ENCODE results near the gene CES3. TPM values are rescaled to one million over a fixed set of nuclear protein-coding genes. Genes with fewer than 3 reads are reported as not detected.
A peak's percentile ranks its signal among the peaks of the same experiment; 100 is the strongest.
"Not testable (repeated sequence)": the region's sequence is repeated elsewhere in the genome, so short reads cannot be mapped to it uniquely, and the experiment has no call there.

The CES3 gene
- total RNA-seq, 1 donor from 2014 or later, result 0.62 TPM

GRCh38 chr16:66958857-66959703, 2.0 kb upstream of the CES3 start:
- no peak for DNase-seq (ENCODE audit: low spot score)
- intact Hi-C loops (cut with DNase I), result no loop called here

DNA sequence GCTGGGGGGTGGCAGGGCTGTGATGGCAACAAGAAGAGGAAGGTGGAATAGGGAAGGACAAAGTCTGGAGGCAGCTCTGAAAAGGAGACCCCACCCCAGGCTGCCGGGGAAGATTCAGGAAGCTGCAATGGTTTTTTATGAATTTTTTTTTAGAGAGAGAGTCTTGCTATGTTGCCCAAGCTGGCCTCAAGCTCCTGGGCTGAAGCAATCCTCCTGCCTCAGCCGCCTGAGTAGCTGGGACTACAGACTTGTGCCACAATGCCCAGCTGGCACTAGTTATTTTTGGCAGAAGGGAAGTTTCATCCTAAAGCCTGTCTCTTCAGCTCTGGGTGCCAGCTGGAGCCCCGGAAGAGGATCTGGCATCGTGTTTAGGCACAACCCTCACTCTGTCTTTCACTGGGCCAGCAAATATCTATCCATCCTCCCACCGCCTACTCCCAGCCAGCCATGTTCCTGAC, 1.3 kb upstream of the CES3 start:
- DNase-seq (ENCODE audit: low spot score), result no peak
- intact Hi-C loops (cut with DNase I), result no loop called here

- intact Hi-C loops (cut with DNase I), result no loop called here
These were observed 796 bp upstream of the CES3 start for GRCh38 chr16:66960270-66960669.

GRCh38 chr16:66961914-66962313, 848 bp downstream of the CES3 start:
- intact Hi-C loops (cut with DNase I), result no loop called here
- DNase-seq (ENCODE audit: low spot score), result no peak

More at GRCh38 chr16:66960270-66960669, 796 bp upstream of the CES3 start:
- no peak for DNase-seq (ENCODE audit: low spot score)

DNA sequence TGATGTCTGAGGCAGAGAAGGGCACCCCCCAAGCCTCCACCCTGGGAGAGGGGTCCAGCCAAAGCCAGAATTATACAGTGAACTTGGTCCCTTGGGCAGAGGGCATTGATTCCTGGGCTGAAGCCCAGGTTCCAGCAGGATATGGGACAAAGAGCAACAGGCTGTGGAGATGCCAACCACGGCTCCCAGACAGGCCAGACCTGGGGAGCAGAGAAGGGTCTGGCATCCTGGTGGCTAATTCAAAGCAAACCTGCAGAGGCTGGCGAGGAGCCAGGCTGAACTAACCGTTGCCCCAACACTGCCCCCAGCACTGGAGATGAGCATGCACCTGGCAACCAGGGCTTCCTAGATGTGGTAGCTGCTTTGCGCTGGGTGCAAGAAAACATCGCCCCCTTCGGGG, 3.0 kb downstream of the CES3 start:
- DNase-seq (ENCODE audit: low spot score), result no peak
- intact Hi-C loops (cut with DNase I), result no loop called here

DNA sequence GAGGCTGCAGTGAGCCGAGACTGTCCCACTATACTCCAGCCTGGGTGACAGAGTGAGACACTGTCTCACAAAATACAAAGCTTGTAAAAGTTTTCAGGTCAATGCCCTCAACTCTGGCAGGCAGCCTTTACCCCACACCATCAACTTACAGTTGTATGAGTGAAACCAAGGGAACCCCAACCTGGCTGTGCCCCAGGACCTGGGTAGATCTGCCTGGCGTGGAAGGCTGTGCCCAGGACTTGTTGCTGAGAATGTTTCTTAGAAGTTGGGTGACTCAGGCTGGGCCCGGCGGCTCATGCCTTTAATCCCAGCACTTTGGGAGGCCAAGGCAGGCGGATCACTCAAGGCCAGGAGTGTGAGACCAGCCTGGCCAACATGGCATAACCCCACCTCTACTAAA, 7.8 kb downstream of the CES3 start:
- intact Hi-C loops (cut with DNase I), result no loop called here
- no peak for DNase-seq (ENCODE audit: low spot score)

DNA sequence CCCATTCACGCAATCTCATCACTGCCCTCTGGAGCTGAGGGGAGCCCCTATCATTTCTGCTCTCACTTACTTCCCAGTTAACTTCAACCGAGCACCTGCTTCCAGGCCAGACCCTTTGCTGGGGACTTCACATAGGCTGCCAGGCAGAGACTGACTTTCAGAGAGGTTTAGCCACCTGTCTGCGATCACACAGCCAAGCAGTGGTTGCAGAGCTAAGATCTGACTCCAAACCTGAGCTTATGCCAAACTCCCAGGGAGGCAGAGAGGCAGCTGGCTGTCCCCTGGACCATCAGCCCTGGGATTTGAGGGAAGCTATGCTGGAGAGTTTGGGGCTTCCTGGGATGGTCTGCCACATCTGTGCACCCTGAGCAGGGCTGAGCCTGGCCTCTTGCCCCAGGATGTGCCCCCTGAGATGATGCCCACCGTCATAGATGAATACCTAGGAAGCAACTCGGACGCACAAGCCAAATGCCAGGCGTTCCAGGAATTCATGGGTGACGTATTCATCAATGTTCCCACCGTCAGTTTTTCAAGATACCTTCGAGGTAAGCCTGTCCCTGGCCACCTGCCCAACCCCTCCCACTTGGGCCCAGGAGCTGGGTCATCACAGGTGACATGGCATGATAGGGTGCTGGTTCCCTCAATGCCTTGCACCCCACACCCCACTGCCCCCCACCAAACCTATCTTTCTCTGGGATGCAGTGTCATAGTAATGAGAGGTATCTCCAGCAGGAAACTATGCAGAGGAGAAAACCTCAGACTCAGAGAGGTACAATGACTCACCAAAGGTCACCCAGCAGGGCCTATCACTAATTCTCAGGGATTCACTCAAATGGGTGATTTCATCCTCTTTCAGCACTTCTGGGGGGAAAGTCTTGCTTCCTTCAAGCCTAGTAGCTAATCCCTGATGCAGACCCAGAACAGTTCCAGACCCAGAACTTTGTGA, 10.0 kb downstream of the CES3 start:
- no peak for DNase-seq (ENCODE audit: low spot score)
- intact Hi-C loops (cut with DNase I), result no loop called here

DNA sequence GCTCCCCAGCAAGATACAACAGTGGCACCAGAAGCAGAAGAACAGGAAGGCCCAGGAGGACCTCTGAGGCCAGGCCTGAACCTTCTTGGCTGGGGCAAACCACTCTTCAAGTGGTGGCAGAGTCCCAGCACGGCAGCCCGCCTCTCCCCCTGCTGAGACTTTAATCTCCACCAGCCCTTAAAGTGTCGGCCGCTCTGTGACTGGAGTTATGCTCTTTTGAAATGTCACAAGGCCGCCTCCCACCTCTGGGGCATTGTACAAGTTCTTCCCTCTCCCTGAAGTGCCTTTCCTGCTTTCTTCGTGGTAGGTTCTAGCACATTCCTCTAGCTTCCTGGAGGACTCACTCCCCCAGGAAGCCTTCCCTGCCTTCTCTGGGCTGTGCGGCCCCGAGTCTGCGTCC, 11.9 kb downstream of the CES3 start:
- DNase-seq (ENCODE audit: low spot score), result no peak
- intact Hi-C loops (cut with DNase I), result no loop called here

DNA sequence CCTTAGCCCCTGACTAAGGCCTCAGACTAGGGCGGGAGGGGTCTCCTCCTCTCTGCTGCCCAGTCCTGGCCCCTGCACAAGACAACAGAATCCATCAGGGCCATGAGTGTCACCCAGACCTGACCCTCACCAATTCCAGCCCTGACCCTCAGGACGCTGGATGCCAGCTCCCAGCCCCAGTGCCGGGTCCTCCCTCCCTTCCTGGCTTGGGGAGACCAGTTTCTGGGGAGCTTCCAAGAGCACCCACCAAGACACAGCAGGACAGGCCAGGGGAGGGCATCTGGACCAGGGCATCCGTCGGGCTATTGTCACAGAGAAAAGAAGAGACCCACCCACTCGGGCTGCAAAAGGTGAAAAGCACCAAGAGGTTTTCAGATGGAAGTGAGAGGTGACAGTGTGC, 12.7 kb downstream of the CES3 start:
- intact Hi-C loops (cut with DNase I), result no loop called here
- no peak for DNase-seq (ENCODE audit: low spot score)

DNA sequence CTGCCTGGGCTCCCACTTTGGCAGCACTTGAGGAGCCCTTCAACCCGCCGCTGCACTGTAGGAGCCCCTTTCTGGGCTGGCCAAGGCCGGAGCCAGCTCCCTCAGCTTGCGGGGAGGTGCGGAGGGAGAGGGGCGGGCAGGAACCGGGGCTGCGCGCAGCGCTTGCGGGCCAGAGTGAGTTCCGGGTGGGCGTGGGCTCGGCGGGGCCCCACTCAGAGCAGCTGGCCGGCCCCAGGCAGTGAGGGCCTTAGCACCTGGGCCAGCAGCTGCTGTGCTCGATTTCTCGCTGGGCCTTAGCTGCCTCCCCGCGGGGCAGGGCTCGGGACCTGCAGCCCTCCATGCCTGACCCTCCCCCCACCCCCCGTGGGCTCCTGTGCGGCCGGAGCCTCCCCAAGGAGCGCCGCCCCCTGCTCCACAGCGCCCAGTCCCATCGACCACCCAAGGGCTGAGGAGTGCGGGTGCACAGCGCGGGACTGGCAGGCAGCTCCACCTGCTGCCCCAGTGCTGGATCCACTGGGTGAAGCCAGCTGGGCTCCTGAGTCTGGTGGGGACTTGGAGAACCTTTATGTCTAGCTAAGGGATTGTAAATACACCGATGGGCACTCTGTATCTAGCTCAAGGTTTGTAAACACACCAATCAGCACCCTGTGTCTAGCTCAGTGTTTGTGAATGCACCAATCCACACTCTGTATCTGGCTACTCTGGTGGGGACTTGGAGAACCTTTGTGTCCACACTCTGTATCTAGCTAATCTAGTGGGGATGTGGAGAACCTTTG, 13.3 kb downstream of the CES3 start:
- DNase-seq (ENCODE audit: low spot score); intact Hi-C loops (cut with DNase I): not testable (repeated sequence)

DNA sequence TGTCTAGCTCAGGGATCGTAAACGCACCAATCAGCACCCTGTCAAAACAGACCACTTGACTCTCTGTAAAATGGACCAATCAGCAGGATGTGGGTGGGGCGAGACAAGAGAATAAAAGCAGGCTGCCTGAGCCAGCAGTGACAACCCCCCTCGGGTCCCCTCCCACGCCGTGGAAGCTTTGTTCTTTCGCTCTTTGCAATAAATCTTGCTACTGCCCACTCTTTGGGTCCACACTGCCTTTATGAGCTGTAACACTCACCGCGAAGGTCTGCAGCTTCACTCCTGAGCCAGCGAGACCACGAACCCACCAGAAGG, 13.8 kb downstream of the CES3 start:
- not testable (repeated sequence) for DNase-seq (ENCODE audit: low spot score)
- intact Hi-C loops (cut with DNase I), result loop anchor here (5.0 kb wide), 1 partner anchor 272 kb away; the partner anchor contains the start of genes FHOD1 and SLC9A5

- intact Hi-C loops (cut with DNase I), result loop anchor here (5.0 kb wide), 1 partner anchor 272 kb away; the partner anchor contains the start of genes FHOD1 and SLC9A5
- DNase-seq (ENCODE audit: low spot score), result no peak
These were observed 14.3 kb downstream of the CES3 start for GRCh38 chr16:66975302-66975893.

GRCh38 chr16:66976746-66977145, 15.7 kb downstream of the CES3 start:
- DNase-seq (ENCODE audit: low spot score), result no peak
- intact Hi-C loops (cut with DNase I), result loop anchor here (5.0 kb wide), 1 partner anchor 271 kb away; the partner anchor contains the start of genes FHOD1 and SLC9A5

DNA sequence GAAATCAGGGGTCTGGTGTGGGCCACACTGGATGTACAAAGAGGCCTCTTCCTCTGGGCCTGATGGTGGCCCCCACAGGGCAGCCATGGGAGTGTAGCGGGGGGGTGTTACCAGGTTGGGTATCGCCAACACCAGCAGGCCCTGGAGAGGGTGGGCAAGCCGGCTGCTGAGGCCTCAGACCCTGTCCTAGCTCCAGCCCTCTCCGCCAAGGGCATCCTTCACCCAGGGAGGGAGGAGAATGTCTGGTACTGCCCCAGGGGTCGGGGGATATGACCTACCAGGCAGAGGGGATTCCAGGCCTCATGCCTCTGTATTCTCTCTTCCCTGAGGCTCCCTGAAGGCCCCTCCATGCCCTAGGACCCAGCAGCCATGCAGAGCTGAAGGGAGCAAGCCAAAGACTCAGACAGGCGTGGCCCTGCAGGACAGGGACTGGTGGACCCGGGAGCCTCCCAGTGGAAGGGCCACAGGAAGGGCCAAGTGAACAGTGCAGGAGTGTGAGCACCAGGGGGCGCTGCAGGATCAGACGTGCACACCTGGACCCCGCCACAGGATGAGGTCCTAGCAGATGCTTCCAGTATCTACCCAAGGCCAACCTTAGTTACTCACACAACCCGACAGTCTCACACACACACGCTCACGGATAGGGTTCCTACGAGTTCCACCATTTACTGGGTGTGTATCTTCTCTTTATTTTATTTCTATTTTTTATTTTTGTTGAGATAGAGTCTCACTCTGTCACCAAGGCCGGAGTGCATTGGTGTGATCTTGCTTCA, 16.5 kb downstream of the CES3 start:
- DNase-seq (ENCODE audit: low spot score), result peak; percentile 94
- intact Hi-C loops (cut with DNase I), result loop anchor here (2.0 to 5.0 kb wide), 2 partner anchors 177 to 270 kb away; partner anchors contain the start of genes FHOD1 and SLC9A5

- no peak for DNase-seq (ENCODE audit: low spot score)
- intact Hi-C loops (cut with DNase I), result loop anchor here (2.0 to 5.0 kb wide), 2 partner anchors 176 to 268 kb away; partner anchors contain the start of genes FHOD1 and SLC9A5
These were observed 18.1 kb downstream of the CES3 start for GRCh38 chr16:66979011-66979717.

GRCh38 chr16:66983033-66983432, 22.0 kb downstream of the CES3 start:
- intact Hi-C loops (cut with DNase I), result no loop called here
- DNase-seq (ENCODE audit: low spot score), result no peak

GRCh38 chr16:66984892-66985311, 23.8 kb downstream of the CES3 start:
- DNase-seq (ENCODE audit: low spot score), result no peak
- intact Hi-C loops (cut with DNase I), result no loop called here

- intact Hi-C loops (cut with DNase I), result no loop called here
- DNase-seq (ENCODE audit: low spot score), result no peak
These were observed 25.5 kb downstream of the CES3 start for GRCh38 chr16:66986559-66986958.

Data from cardiac septum (tissue), 1 donor.